Cortex of kidney (tissue), 1 donor: ENCODE measurements around the gene WDFY4.

Experiments used
- DNase-seq: peaks from one replicate; lab custom pipeline; 2025; lab: John Stamatoyannopoulos, UW

The WDFY4 gene

DNA sequence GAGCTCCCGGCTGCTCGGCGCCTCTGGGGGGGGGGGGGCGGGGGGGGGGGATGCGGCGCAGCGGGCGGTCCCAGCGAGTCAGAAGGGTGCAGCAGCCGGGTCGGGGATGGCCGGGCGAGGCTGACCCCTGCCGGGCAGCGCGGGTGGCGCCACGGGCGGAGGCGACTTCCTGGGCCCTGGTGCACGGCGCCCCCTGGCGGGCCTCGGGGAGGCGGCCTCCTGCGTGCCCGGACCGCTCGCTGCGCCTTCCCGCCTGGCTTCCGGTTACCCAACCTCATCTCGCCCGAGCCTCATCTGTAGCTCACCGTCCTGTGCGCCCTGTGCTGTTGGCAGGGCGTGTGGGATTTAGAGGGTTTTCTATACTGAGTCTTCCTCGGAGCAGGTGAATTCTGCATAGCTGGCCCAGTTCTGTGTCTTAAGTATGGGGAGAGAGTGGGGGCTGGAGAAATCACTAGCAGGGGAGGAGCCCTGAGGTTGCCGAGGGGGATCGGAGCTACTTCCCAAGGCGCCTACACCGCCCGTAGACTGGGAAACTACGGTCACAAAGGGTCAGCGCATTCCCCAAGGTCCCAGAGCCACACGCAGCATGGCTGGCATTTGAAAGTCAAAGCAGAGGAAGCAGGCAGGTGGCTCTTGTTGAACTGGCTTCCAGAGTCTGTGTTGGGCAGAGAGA lies 28.3 kb upstream of the WDFY4 start:
- no peak for DNase-seq

DNA sequence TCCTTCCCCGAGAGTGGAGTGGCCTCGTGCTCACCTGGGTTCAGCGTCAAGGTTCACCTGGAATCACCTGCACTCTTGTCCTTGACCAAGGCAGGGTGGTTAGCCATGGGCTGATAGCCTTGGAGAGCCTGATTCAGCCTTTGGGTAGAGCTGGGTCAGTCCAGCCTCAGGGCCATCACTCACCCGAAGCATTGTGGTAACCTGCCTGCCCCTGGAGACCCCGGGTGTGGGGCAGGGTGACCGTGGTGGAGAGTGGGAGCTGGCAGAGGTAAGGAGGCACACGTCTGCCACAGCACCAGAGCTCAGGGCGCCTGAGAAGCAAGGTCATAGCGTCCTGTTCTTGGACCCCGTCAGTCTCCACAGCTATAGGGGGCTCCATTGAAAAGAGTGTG lies 27.8 kb upstream of the WDFY4 start:
- no peak for DNase-seq

DNA sequence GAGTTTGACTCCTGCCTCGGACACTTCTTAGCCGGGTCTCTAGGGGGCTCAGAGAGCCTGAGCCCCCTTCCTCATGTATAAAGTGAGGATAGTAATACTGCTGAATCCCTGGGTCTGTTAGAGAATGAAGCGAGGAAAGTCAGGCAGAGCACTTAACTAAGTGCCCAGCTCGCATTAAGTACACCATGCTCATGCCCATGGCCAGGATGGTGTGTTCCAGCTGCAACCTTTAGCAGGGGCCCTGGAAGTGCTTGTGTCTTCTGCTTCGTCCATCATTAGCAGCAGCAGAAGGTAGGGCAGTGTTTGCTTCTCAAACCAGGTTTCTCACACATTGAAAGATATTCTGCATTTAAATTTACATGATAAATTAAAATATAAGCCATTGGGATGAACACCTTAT lies 27.3 kb upstream of the WDFY4 start:
- DNase-seq = no peak

DNA sequence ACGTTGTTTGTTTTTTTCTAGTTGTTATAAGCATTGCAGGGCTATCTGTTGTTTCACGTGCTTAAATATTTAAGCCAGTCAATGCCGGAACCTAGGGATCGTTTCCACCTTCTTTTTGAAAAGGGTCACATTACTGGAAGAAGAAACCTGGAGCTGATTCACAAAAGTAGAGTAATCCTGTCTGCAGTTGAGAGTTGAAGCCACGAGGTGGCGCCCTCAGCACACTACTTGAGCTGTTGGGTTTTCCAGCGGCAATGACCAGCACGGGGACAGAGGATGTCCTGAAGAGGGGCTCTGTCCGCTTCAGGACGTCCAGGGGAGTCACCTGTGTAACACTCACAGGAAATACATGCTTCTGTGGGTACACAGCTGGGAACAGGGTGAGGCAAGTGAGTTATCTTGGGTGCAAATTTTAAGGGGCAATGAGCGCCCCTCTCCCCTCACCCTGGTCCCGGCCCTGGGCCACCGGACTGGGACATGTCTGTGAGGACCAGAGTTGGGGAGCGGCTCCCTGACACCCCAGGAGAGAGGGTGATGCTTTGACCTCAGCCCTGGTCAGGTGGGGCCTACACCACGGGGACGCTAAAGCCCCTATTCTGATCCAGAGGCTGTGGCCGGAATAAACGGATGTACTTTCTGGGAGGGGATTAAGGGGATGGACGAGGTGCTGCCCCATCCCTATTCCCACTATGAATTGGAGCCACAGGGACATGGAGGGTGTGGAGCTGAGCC lies 26.3 kb upstream of the WDFY4 start:
- no peak for DNase-seq

DNA sequence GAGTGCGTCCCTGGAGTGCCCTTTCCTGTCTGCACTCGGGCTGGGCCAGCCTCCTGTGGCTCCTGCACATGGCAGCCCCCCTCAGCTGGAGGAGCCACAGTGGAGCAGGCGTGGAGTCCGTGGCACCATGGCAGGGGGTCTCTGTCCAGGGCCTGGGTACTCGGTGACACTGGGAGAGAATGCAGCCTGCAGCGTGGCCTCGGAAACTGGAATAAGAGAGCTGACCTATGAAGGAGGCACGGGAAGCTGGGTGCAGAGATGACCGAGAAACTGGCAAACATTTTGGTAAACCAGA lies 25.8 kb upstream of the WDFY4 start:
- no peak for DNase-seq

DNA sequence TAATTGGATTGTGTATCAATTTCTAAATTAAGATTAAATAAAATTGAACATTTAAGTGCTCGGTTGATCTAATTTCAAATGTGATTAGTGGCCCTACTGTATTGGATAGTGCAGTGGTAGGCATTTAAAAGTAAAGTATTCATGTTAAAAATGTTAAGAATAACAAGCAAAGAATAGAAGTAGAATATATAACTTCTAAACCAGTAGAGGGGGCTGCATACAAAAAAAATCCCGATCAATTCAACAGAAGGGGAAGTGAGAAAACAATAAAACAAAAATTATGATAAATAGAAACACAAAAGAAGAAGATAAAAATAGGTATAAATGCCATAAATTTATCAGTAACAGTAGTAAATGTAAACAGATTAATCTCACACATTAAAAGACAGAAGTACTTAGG lies 24.9 kb upstream of the WDFY4 start:
- DNase-seq = no peak

DNA sequence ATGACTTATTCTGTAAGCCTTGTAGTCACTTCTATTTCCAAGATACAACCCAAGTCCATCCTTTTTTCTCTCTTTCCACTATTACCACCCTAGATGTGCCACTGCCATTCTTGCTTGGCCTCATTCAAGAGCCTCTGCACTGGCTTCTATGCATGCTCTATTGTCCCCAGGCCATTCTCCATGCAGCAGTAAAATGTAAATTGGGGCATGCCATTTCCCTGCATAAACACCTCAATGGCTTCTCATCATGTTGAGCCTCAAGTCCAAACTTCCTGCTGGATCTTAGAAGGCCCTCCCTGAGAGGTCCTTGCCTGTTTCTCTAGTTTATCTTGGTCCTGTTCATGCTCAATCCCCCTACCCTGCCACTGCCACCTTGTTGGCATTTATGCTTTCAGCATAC lies 23.2 kb upstream of the WDFY4 start:
- DNase-seq = no peak

DNA sequence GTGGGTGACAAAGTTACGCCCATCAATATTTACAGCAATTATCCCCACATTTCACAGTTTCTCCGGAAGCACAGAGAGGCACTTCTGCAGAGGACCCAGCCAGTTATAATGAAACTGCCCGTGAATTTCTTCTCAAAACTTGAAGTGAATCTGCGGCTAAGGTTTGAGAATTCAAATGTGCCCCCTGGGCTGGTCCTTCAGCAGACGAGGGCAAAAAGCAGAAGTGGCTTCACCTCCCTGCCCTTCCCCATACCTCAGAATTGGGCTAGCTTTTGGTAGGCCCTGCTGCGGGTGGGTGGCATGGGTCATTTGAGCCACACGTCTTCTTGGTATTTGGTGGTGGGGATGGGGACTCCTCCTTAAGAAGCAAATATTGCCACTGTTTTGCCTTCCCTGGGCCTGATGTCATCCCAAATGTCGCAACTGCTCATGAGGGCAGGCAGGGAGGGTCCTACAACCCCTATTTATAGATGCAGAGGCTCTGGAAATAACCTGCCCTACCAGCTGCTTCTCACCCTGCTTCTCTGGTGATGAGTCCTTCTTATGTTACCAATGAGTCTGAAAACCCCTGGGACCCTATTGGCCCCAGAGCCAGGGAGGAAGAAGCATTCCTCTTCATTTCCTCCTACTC lies 16.6 kb upstream of the WDFY4 start:
- DNase-seq = no peak

DNA sequence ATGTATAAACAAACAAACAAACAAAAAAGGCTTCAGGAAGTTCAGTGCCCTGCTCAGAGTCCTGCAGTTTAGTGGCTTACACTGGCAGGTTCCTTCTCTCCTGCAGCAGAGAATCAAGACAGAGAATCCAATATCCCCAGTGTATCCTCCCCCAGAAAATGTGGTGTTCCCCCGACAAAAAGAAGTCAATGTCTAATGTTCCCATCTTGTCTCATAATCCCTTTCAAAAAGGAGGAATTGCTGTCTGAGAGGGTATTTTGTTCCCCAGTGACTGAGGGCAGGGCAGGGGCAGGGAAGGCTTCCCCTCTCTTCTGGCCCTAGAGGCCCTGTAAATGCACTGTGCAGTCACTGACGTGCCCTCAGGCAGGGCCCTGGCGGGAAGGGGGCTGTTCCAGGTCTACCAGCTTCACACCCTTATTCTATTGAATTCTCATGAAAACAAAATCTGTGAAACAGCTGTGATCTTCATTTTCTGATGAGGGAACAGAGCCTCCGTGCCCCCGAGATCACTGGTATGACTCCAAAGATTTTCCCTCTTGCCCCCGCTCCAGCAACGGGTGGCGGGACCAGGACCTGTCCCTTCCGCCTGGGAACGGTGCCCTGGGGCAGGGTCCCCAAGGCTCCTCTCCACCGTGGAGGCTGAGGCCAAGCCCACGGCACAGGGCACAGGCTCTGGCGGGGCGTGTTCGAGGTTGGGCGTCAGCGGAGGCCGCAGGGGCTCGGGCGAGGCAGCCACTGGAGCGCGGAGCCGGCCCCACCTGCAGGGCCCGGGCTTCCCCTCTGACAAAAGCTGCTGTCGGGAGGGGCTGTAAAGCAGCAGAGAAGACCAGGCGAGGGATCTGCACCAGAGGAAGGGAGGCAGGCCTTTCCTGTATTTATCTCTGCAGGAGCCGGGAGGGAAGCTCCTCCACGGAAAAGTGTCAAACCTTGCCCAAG lies 13.4 kb upstream of the WDFY4 start:
- no peak for DNase-seq

DNA sequence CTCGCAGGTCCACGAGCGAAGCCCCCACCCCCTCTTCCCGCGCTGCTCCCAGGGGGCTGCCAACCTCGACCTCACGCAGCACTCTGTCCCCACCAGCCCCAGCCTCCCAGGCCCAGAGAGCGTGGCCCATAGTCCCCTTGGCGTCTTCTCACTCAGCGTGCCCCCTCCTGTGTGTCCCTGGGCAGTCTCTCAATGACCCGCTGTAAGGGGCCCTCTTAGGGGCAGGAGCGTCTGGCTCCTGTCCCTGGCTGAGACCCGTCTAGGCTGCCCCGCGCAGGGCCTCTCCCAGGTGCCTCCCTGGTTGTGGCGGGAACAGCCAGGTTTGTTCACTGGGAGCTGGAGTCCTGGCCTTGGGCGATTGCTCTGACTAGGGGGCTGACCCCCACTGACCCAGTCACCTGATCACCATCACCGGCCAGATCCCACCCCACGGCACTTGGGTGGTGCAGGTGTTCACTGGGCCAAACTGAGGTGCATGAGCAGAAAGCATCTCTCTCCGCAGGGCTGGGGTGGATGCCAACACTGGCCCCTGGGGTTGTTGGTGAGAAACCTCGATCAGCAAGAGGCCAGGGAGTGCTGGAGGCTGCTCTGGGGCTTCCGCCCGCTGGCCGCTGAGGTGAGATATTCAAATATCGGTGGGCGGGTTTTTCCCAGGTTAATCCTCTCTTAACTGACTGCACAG lies 12.6 kb upstream of the WDFY4 start:
- DNase-seq = no peak

DNA sequence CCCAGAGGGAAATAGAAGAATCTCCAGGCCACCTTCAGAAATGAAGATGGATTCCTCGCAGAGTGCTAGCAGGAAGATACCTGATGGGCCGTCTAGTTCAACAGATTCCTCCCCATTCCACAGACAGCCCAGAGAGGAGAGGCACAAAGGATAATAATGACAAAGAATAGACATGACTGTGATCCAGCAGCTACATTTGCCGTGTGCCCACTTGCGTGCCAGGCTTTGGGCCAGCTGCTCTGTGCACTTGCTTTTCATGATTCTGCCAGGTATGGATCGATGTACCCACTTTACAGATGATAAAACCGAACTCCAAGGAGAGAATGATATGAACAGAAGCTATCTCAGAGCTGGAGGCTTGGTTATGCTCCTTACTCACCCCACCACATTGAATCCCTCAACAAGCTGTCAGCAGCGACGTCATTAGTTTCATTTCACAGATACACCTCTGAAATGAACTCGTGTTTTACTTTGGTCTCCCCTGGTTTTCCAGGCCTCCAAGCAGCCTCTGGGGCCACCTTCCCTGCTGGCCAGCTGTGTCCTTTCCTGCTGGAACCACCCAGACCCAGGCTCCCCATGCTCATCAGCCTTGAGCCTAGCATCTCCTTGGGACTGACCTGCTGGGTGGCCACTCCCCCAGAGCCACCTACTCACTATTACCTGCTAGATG lies 11.9 kb upstream of the WDFY4 start:
- no peak for DNase-seq

DNA sequence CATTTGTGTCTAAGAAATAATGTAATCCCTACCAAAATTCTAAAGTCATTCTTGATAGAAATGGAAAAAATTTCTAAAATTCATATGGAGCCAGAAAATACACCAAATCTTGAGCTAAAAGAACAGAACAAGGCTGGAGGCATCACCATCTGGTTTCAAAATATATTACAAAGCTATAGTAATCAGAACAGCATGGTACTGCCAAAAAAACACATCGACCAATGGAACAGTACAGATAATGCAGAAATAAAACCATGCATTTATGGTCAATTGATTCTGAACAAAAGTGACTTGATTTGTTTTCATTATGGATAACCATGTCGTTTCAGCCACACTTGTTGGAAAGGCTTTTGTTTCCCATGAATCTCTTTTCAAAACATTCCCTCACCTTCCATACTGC lies 7.0 kb upstream of the WDFY4 start:
- DNase-seq = no peak

DNA sequence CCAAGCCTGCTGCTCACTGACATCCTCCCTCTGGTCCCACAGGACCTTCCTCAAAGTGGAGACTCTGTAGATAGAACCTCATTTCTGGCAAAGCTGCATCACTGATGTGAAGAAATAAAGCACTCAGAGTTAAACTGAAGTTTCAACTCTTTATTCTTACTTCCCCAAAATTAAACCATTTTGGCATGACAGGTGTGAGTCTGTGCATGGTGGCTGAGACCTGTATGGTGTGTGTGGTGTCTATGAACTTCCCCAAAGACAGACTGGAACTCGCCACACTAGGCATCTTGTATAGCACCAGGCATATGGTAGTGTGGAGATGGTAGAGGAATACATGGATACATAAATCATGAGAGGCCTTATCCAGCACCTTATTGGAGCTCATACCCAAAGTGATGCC lies 6.6 kb upstream of the WDFY4 start:
- DNase-seq = no peak

DNA sequence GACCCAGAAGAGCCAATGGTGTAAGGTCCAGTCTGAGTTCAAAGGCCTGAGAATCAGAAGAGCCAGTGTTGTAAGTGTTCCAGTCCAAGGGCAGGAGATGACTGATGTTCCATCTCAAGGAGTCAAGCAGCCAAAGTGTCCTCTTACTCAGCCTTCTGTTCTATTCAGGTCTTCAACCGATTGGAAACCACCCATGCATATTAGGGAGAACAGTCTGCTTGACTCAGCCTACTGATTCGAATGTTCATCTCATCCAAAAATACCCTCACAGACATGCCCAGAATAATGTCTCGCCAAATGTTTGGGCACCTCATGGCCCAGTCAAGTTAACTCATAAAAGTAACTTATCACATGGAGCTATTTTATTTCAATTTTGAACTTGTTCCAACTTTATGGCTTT lies 2.9 kb upstream of the WDFY4 start:
- no peak for DNase-seq

DNA sequence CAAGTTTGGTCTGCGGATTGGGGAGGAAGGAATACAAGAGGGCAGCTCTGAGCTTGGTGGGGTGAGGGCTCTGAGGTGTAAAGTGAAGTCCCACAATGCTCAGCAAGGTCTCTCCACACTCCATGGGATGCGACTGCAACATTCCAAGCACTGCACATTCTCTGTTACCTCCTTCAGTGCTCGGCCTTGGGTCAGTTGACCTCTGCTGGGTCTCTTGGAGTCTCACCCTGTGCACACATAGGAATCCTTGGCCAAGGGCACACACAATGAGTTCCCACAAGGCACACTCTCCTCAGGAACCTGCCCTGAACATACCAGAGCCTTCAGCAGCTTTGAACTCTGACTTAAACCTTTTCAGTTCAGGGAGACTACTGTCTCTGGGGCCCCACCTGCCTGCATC lies 2.4 kb upstream of the WDFY4 start:
- DNase-seq = no peak

DNA sequence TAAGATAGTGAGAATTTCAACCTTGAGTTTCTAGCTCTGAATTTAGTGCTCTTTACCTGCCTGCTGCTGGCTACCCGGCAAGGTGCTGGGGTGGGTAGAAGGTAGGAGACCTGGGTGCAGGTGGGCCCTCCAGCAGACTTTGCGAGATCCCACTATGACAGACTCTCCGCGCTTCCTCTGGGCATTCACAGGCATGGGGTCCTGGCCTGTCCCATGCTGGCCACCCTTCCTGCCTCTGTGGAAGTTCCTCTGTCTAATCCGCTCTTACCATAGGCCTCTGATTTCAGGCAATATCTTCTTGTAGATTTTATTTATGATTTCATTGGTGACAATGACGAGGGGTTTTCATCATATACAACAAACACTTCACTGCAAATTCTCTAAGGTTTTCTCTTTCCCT lies 1.2 kb upstream of the WDFY4 start:
- no peak for DNase-seq

DNA sequence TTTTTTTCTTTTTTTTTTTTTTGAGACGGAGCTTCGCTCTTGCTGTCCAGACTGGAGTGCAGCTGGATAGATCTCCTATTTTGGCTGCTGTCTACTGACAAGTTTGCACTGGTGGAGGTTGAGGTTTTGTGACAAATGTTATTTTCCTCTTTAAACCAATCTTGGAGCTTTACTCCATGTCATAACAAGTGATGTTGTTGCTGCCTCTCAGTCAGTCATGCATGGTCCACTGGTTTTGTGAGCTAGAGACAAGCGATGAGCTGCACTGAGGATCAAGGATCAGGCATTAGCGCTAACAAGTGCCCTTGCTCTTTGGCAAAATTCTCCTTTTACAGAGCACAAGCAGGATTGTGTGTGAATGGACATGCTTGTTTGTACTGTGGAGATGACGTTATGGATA lies 805 bp upstream of the WDFY4 start:
- no peak for DNase-seq

DNA sequence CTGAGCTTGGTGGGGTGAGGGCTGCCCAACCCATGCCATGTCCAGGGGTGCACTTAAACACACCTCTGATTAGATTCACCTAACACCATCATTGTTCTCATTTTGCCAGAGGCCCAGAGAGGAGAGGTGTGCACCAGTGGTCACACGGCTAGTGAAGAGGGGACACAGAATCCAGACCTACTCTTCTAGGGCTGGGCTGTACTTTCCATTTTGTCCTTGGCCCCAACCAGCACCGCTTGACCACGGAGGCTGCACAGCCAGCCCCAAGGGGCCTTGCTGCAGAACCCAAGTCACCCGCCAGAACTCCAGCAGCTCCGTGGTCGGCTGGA lies 246 bp upstream of the WDFY4 start:
- no peak for DNase-seq

DNA sequence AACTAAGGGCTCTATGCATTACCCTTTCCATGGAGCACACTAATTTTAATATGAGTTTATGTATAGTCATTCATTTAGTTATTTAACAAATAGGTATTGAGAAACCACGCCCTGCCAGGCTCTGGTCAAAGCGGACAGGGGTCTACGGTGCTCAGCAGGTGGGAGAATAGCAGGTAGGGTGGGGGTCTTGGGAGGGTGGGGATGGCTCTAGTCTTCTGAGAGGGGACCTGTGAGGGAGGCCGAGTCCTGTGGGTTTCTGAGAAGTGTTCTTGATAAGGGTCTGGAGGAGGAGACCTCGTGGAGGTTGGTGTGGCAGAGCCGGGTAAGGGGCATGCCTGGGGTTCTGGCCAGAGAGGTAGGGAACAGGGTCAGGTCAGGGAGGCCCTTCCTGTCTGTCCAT lies 1.1 kb downstream of the WDFY4 start:
- DNase-seq = no peak

DNA sequence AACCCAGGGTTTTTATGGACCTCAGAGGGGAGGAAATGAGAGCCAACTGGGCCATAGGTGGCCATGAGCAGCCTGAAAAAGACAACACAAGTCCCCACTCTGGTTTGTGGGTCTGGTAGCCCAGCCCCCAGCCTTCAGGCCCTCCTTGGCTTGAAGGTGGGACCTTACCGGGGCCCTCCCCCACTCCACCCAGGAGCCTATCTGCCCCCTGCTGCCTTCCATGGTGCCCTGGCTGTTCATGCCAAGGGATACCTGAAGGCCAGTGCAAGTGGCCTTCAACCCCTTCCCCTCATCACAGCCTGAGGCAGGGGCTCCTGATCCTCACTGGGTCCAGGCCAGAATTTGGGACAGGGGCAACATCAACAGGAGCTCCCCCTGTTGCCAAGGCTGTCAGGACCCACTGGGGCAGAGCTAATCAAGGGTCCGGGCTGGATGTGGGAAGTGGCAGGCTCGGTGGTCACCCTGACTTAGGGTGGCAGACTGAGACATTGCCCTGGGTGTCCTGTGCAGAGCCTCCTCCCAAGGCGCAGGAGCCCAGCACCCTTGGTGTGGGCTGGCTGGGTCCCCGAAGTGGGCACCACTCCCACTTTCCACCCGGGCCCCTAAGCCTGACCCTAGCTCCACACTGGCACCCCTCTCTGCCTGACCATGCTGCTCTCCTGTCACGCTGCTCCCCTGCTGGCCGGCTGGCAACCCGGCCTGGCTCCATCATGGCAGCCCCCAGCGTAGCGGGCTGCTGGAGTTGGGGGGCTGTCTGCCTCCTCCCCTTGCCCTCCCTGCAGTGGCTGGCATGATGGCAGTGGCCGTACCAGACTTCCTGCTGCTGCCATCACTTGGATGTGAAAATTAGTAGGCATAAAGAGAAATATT lies 6.4 kb downstream of the WDFY4 start:
- DNase-seq = no peak
